T1000 (cell line): Measurements from ENCODE around the gene ERN1.

Experiments used
- DNase-seq: peaks from one replicate; lab custom pipeline; 2025; ENCODE audit warnings: mixed read lengths; lab: John Stamatoyannopoulos, UW

ERN1 gene

GRCh38 chr17:64004218-64004770 is 125.7 kb downstream of the ERN1 start:
- no peak for DNase-seq

- no peak for DNase-seq
These were observed 126.3 kb downstream of the ERN1 start for GRCh38 chr17:64003526-64004121.

- no peak for DNase-seq
These were observed 127.1 kb downstream of the ERN1 start for GRCh38 chr17:64002658-64003525.

- no peak for DNase-seq
These were observed 128.0 kb downstream of the ERN1 start for GRCh38 chr17:64001763-64002529.

- no peak for DNase-seq
These were observed 128.8 kb downstream of the ERN1 start for GRCh38 chr17:64001091-64001579.

GRCh38 chr17:63999680-64000531 is 130.0 kb downstream of the ERN1 start:
- DNase-seq, result no peak

- DNase-seq, result no peak
These were observed 130.9 kb downstream of the ERN1 start for GRCh38 chr17:63998721-63999679.

- DNase-seq, result peak; percentile 48
These were observed 131.8 kb downstream of the ERN1 start, which contains the start of gene PRR29 for GRCh38 chr17:63998050-63998720. Gene PRR29, plus strand, starts transcription at chr17:63998351. Its CDS starts 14 bp downstream, at chr17:63998365.

GRCh38 chr17:63997341-63998048 is 132.4 kb downstream of the ERN1 start:
- no peak for DNase-seq

GRCh38 chr17:63996430-63997182 is 133.3 kb downstream of the ERN1 start:
- DNase-seq, result no peak

- DNase-seq, result no peak
These were observed 134.3 kb downstream of the ERN1 start for GRCh38 chr17:63995626-63996025.

GRCh38 chr17:63993368-63993985 is 136.5 kb downstream of the ERN1 start:
- DNase-seq, result no peak

GRCh38 chr17:63991611-63992010 is 138.3 kb downstream of the ERN1 start:
- DNase-seq, result no peak

- DNase-seq, result no peak
These were observed 140.2 kb downstream of the ERN1 start for GRCh38 chr17:63989622-63990345.
